Keratinocyte (primary cell): Measurements from ENCODE around the gene SF3B2. TPM values are rescaled to one million over a fixed set of nuclear protein-coding genes. Genes with fewer than 3 reads are reported as not detected.
"Not testable (repeated sequence)": the region's sequence is repeated elsewhere in the genome, so short reads cannot be mapped to it uniquely, and the experiment has no call there.

Source experiments
- DNase-seq: peaks from one replicate; pipeline ENCODE4 v3.0.0-alpha.2; 2011; ENCODE audit warnings: low read depth, missing footprints, low spot score
- FAIRE-seq: peaks from 2 replicates; lab custom pipeline; 2011; peaks lifted over from hg19 to GRCh38; lab: Jason Lieb, UNC
- H2AFZ ChIP-seq: 2 replicates; pipeline ENCODE4 v1.6.0; 2012; ENCODE audit warnings: low read length, control low read depth, inconsistent platforms; ENCODE audit not compliant: control insufficient read depth
- H3K27ac ChIP-seq: 2 replicates; pipeline ENCODE4 v1.5.1; 2011; ENCODE audit warnings: low read length; ENCODE audit not compliant: control insufficient read depth, insufficient read depth
- H3K27me3 ChIP-seq: 3 replicates; pipeline ENCODE4 v1.6.0; 2011; ENCODE audit warnings: low read length; ENCODE audit not compliant: control insufficient read depth, insufficient read depth; ENCODE audit errors: extremely low read depth
- H3K36me3 ChIP-seq, 2 experiments: 2 replicates in 1 of 2; 3 replicates in 1 of 2; pipeline ENCODE4 v1.5.1; 2011; ENCODE audit warnings: low read length in 2 of 2, mild to moderate bottlenecking in 1 of 2; ENCODE audit not compliant: control insufficient read depth in 2 of 2, insufficient read depth in 2 of 2; ENCODE audit errors: extremely low read depth in 1 of 2
- H3K4me1 ChIP-seq: 3 replicates; pipeline ENCODE4 v1.5.1; 2011; ENCODE audit warnings: low read length; ENCODE audit not compliant: control insufficient read depth, insufficient read depth; ENCODE audit errors: extremely low read depth
- H3K4me2 ChIP-seq: 3 replicates; pipeline ENCODE4 v1.6.0; 2011; ENCODE audit warnings: low read depth, low read length; ENCODE audit not compliant: control insufficient read depth, insufficient read depth; ENCODE audit errors: extremely low read depth
- H3K4me3 ChIP-seq, 3 experiments: fragments of 200-600 bp in 1 of 3; sonication (generic) in 1 of 3; 2 replicates in 2 of 3; 3 replicates in 1 of 3; pipeline ENCODE4 v1.5.1; 2011 to 2016; ENCODE audit warnings: low read length in 3 of 3, mild to moderate bottlenecking in 3 of 3, control low read depth in 2 of 3, inconsistent platforms in 1 of 3, low read depth in 1 of 3, mixed read lengths in 1 of 3, mixed run types in 1 of 3, moderate library complexity in 1 of 3; ENCODE audit not compliant: control insufficient read depth in 2 of 3, insufficient read depth in 2 of 3; ENCODE audit errors: extremely low read depth in 1 of 3
- H3K79me2 ChIP-seq: 2 replicates; pipeline ENCODE4 v1.6.0; 2012; ENCODE audit warnings: low read length; ENCODE audit not compliant: control insufficient read depth, insufficient read depth
- H3K9ac ChIP-seq: 3 replicates; pipeline ENCODE4 v1.6.0; 2011; ENCODE audit warnings: low read length; ENCODE audit not compliant: control insufficient read depth, insufficient read depth; ENCODE audit errors: extremely low read depth
- H3K9me1 ChIP-seq: 3 replicates; pipeline ENCODE4 v1.6.0; 2011; ENCODE audit warnings: low read length; ENCODE audit not compliant: control insufficient read depth, insufficient read depth; ENCODE audit errors: extremely low read depth
- H3K9me3 ChIP-seq: 2 replicates; pipeline ENCODE4 v1.5.1; 2012; ENCODE audit warnings: low read depth, low read length; ENCODE audit not compliant: control insufficient read depth
- H4K20me1 ChIP-seq: 3 replicates; pipeline ENCODE4 v1.6.0; 2011; ENCODE audit warnings: low read length; ENCODE audit not compliant: control insufficient read depth, insufficient read depth; ENCODE audit errors: extremely low read depth
- EZH2 ChIP-seq: IDR thresholded peaks from one replicate; pipeline ENCODE4 v1.6.1; 2012; ENCODE audit warnings: inconsistent platforms, mild to moderate bottlenecking, low read length, moderate library complexity
- dilution Hi-C: fragments of 300-500 bp; cut with MboI; formaldehyde crosslinking; loops from one replicate; pipeline ENCODE4 v1.7.0; 2020; ENCODE audit warnings: low sequenced_read_pairs; ENCODE audit not compliant: extremely low pct_ligation_motif_present
- polyA plus RNA-seq, 5 experiments: library from polyadenylated mRNA; depleted of rRNA in 3 of 5; stranded (reverse) in 3 of 5; stranded (forward) in 1 of 5; unstranded in 1 of 5; fragments of >200 nt; gene quantifications; 1 replicate in 1 of 5; 2 replicates in 3 of 5; 3 replicates in 1 of 5; pipeline versions ENCODE4 v1.2.1 to v1.2.3, GENCODE V29; 2011 to 2012; ENCODE audit warnings: missing spikeins in 2 of 5, low read depth in 1 of 5, low replicate concordance in 1 of 5
- TF ChIP-seq, protein P1 (sequence below), 3 experiments: IDR thresholded peaks in 1 of 3; conservative IDR thresholded peaks in 1 of 3; optimal IDR thresholded peaks in 1 of 3; 2 replicates in 2 of 3; 3 replicates in 1 of 3; pipeline versions ENCODE3 to v1.5.1; 2011; ENCODE audit warnings: low read length in 3 of 3, mild to moderate bottlenecking in 3 of 3, moderate library complexity in 2 of 3, control low read depth in 1 of 3, inconsistent platforms in 1 of 3; ENCODE audit not compliant: insufficient read depth in 2 of 3; ENCODE audit errors: extremely low read depth in 1 of 3

The SF3B2 gene
- polyA plus RNA-seq, 1 donor (not counting 4 experiments of a cell fraction or from before 2014, with no cell fraction given), result 73.0 TPM

DNA sequence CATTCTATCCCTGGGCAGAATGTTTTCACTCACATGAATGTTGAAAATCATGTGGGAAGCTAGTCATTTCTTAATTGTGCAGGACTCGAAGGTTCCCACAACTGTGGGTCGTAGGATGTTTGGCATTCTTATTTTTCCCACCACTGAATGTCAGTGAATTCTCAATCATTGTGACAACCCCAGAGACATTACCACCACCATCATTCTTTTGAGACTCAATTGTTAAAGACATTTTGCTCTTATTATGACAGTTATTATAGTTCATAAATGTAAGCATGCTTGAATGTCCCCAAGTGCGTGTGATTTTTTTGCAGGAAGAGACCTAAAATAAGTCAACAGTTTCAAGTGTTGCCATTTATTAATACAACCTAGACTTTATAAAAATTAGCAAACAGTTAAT lies 36.9 kb downstream of the SF3B2 start:
- no peak overlapping the region for H3K27ac ChIP-seq
- no peaks in the 10 kb centered on the region for H3K9me1 ChIP-seq
- no peaks in the 10 kb centered on the region for H3K36me3 ChIP-seq
- no peak for FAIRE-seq
- H3K9ac ChIP-seq, result no peak overlapping the region
- DNase-seq, result no peak
- H3K4me2 ChIP-seq, result no peak overlapping the region
- H3K27me3 ChIP-seq, result no peaks in the 10 kb centered on the region
- no peak overlapping the region for H2AFZ ChIP-seq
- H3K9me3 ChIP-seq, result no peaks in the 10 kb centered on the region
- H3K79me2 ChIP-seq, result peaks cover 50% of the 10 kb centered on the region
- H3K4me1 ChIP-seq, result no peaks in the 10 kb centered on the region
- no peaks in the 10 kb centered on the region for H4K20me1 ChIP-seq
- TF ChIP-seq, protein P1, sequence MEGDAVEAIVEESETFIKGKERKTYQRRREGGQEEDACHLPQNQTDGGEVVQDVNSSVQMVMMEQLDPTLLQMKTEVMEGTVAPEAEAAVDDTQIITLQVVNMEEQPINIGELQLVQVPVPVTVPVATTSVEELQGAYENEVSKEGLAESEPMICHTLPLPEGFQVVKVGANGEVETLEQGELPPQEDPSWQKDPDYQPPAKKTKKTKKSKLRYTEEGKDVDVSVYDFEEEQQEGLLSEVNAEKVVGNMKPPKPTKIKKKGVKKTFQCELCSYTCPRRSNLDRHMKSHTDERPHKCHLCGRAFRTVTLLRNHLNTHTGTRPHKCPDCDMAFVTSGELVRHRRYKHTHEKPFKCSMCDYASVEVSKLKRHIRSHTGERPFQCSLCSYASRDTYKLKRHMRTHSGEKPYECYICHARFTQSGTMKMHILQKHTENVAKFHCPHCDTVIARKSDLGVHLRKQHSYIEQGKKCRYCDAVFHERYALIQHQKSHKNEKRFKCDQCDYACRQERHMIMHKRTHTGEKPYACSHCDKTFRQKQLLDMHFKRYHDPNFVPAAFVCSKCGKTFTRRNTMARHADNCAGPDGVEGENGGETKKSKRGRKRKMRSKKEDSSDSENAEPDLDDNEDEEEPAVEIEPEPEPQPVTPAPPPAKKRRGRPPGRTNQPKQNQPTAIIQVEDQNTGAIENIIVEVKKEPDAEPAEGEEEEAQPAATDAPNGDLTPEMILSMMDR (optimal IDR thresholded peaks at IDR 0.05 in 1 of 3, IDR thresholded peaks at IDR 0.05 in 1 of 3, conservative IDR thresholded peaks at IDR 0.05 in 1 of 3; ENCODE audit: extremely low read depth in 1 of 3, insufficient read depth in 2 of 3, low read length in 3 of 3), result no peak
- no peak for TF ChIP-seq EZH2
- no peak overlapping the region for H3K4me3 ChIP-seq
- dilution Hi-C loops, result no loop called here

DNA sequence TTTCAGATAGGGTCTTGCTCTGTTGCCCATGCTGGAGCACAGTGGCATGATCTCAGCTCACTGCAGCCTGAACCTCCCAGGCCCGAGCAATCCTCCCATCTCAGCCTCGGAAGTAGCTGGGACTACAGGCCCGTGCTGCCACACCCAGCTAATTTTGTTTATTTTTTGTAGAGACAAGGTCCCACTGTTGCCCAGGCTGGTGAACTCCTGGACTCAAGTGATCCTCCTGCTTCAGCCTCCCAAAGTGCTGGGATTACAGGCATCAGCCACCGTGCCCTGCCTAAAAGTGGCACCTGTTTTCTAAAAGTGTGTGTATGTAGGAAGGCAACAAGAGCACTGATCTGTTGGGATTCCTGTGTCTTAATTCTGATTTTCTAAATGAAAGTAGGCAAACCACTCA lies 38.1 kb downstream of the SF3B2 start:
- Histone ChIP-seq H3K27me3 (no peaks in the 10 kb centered on the region), H3K9me3 (no peaks in the 10 kb centered on the region), H2AFZ (no peak overlapping the region), H3K9ac (no peak overlapping the region), H3K36me3 (no peaks in the 10 kb centered on the region), H3K4me3 (no peak overlapping the region), H4K20me1 (no peaks in the 10 kb centered on the region), H3K79me2 (peaks cover 42% of the 10 kb centered on the region), H3K9me1 (no peaks in the 10 kb centered on the region), H3K4me2 (no peak overlapping the region), H3K4me1 (no peaks in the 10 kb centered on the region), H3K27ac (no peak overlapping the region)
- DNase-seq (no peak), FAIRE-seq (no peak)
- TF ChIP-seq EZH2, result no peak
- TF ChIP-seq, protein P1 (optimal IDR thresholded peaks at IDR 0.05 in 1 of 3, IDR thresholded peaks at IDR 0.05 in 1 of 3, conservative IDR thresholded peaks at IDR 0.05 in 1 of 3; ENCODE audit: extremely low read depth in 1 of 3, insufficient read depth in 2 of 3, low read length in 3 of 3), result no peak
- dilution Hi-C loops, result no loop called here

DNA sequence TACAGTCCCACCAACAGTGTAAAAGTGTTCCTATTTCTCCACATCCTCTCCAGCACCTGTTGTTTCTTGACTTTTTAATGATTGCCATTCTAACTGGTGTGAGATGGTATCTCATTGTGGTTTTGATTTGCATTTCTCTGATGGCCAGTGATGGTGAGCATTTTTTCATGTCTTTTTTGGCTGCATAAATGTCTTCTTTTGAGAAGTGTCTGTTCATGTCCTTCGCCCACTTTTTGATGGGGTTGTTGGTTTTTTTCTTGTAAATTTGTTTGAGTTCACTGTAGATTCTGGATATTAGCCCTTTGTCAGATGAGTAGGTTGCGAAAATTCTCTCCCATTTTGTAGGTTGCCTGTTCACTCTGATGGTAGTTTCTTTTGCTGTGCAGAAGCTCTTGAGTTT lies 40.0 kb downstream of the SF3B2 start:
- H3K36me3 ChIP-seq, H3K27me3 ChIP-seq, H3K4me1 ChIP-seq, H2AFZ ChIP-seq, FAIRE-seq, H3K4me3 ChIP-seq, H3K4me2 ChIP-seq, H3K9me3 ChIP-seq, dilution Hi-C loops, H3K9ac ChIP-seq, DNase-seq, H4K20me1 ChIP-seq, H3K9me1 ChIP-seq, H3K27ac ChIP-seq: not testable (repeated sequence)
- peaks cover 30% of the 10 kb centered on the region for H3K79me2 ChIP-seq

DNA sequence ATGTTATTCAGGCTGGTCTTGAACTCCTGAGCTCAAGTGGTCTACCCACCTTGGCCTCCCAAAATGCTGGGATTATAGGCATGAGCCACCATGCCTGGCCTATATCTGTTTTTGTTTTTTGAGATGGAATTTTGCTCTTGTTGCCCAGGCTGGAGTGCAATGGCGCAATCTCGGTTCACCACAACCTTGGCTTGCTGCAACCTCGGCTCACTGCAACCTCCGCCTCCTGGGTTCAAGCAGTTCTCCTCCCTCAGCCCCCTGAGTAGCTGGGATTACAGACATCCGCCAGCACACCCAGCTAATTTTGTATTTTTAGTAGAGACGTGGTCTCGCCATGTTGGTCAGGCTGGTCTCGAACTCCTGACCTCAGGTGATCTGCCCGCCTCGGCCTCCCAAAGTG lies 47.6 kb downstream of the SF3B2 start:
- dilution Hi-C loops, H3K36me3 ChIP-seq, H3K4me2 ChIP-seq, H3K9me1 ChIP-seq, DNase-seq, FAIRE-seq, H4K20me1 ChIP-seq, H3K27ac ChIP-seq, H3K27me3 ChIP-seq, H3K9me3 ChIP-seq, H3K9ac ChIP-seq, H2AFZ ChIP-seq, H3K4me3 ChIP-seq: not testable (repeated sequence)
- peaks cover 10% of the 10 kb centered on the region for H3K4me1 ChIP-seq
- peaks cover 25% of the 10 kb centered on the region for H3K79me2 ChIP-seq
